PFSK-1 (cell line): ENCODE data around the gene DYNC1H1.

Experiments used
- FOXP2 ChIP-seq: optimal IDR thresholded peaks from 2 replicates; pipeline ENCODE3; 2011; ENCODE audit warnings: borderline replicate concordance, control low read depth, inconsistent platforms; ENCODE audit not compliant: insufficient read depth; ENCODE audit errors: extremely low read length, extremely low read depth
- POLR2AphosphoS5 ChIP-seq: IDR thresholded peaks from 2 replicates; pipeline ENCODE4 v1.6.1; 2012; ENCODE audit warnings: low read depth, mild to moderate bottlenecking, control low read depth, low read length, moderate library complexity
- SIN3A ChIP-seq: IDR thresholded peaks from 2 replicates; pipeline ENCODE4 v1.6.1; 2012; ENCODE audit warnings: mild to moderate bottlenecking, low read length, moderate library complexity, borderline replicate concordance; ENCODE audit not compliant: insufficient read depth
- TAF1 ChIP-seq: IDR thresholded peaks from 2 replicates; pipeline ENCODE4 v1.6.1; 2012; ENCODE audit warnings: low read length, control low read depth, borderline replicate concordance; ENCODE audit not compliant: insufficient read depth
- TF ChIP-seq, protein P1 (sequence below), 2 experiments: IDR thresholded peaks; 2 replicates each; pipeline versions ENCODE4 v1.6.1 to v1.8.0; 2011 to 2012; ENCODE audit warnings: low read depth in 2 of 2, low read length in 2 of 2, control low read depth in 1 of 2, inconsistent platforms in 1 of 2, mild to moderate bottlenecking in 1 of 2, moderate library complexity in 1 of 2; ENCODE audit not compliant: insufficient read depth in 1 of 2

The DYNC1H1 gene

DNA sequence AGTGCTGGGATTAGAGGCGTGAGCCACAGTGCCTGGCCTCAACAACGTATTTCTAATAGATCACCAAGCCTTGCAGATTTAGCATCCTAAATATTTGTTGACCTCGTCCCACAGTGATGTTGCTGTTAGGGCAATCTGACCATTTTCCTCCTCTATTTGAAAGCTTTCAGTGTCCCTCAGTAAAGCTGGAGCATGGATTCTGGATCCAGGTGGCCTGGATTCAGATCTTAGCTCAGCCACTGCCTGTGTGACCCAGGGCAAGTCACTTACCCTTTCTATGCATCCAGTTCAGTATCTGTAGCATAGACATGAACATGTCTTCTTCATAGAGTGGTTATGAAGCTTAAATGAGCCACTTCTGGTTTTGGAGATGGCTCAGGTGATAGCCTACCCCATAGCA, 126.3 kb downstream of the DYNC1H1 start:
- no peak for TF ChIP-seq POLR2AphosphoS5
- no peak for TF ChIP-seq SIN3A
- TF ChIP-seq, protein P1, sequence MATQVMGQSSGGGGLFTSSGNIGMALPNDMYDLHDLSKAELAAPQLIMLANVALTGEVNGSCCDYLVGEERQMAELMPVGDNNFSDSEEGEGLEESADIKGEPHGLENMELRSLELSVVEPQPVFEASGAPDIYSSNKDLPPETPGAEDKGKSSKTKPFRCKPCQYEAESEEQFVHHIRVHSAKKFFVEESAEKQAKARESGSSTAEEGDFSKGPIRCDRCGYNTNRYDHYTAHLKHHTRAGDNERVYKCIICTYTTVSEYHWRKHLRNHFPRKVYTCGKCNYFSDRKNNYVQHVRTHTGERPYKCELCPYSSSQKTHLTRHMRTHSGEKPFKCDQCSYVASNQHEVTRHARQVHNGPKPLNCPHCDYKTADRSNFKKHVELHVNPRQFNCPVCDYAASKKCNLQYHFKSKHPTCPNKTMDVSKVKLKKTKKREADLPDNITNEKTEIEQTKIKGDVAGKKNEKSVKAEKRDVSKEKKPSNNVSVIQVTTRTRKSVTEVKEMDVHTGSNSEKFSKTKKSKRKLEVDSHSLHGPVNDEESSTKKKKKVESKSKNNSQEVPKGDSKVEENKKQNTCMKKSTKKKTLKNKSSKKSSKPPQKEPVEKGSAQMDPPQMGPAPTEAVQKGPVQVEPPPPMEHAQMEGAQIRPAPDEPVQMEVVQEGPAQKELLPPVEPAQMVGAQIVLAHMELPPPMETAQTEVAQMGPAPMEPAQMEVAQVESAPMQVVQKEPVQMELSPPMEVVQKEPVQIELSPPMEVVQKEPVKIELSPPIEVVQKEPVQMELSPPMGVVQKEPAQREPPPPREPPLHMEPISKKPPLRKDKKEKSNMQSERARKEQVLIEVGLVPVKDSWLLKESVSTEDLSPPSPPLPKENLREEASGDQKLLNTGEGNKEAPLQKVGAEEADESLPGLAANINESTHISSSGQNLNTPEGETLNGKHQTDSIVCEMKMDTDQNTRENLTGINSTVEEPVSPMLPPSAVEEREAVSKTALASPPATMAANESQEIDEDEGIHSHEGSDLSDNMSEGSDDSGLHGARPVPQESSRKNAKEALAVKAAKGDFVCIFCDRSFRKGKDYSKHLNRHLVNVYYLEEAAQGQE (IDR thresholded peaks at IDR 0.05; ENCODE audit: insufficient read depth in 1 of 2, low read depth in 2 of 2, low read length in 2 of 2) = no peak

DNA sequence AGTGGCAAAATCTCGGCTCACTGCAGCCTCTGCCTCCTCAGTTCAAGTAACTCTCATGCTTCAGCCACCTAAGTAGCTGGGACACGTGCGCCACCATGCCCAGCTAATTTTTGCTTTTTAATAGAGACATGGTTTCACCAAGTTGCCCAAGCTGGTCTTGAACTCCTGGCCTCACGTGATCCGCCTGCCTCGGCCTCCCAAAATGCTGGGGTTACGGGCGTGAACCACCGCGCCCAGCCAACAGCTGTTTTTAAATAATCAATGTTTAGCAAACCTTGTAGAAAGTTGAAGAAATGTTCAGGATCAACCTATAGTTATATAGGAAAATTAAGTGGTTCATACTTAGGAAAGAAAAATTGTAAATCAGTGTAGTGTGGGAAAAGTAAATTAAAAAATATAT, 128.4 kb downstream of the DYNC1H1 start:
- TF ChIP-seq FOXP2 (no peak), TAF1 (no peak), SIN3A (no peak), POLR2AphosphoS5 (no peak)
- TF ChIP-seq, protein P1 (IDR thresholded peaks at IDR 0.05; ENCODE audit: insufficient read depth in 1 of 2, low read depth in 2 of 2, low read length in 2 of 2) = no peak

DNA sequence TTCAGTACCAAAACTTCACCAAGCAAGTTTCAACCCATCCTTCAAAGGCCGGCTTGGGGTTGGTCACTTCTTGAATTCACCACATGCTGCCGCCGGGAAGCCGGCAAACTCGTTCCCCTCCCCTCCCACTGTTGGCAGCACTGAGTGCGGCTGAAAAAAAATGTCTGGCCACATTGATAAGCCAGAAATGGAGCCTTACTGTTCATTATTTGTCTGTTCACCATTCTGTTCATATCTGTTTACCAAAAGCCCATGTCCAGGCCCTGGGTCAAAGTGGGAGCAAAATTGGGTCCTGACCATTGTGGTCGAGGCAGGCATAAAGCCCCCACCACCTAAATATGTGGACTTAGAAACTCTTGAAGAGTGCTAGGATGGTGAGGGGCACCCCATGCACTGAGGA, 129.7 kb downstream of the DYNC1H1 start:
- no peak for TF ChIP-seq POLR2AphosphoS5
- TF ChIP-seq TAF1 = no peak
- TF ChIP-seq FOXP2 = no peak
- TF ChIP-seq, protein P1 (IDR thresholded peaks at IDR 0.05; ENCODE audit: insufficient read depth in 1 of 2, low read depth in 2 of 2, low read length in 2 of 2) = no peak
- TF ChIP-seq SIN3A = no peak

DNA sequence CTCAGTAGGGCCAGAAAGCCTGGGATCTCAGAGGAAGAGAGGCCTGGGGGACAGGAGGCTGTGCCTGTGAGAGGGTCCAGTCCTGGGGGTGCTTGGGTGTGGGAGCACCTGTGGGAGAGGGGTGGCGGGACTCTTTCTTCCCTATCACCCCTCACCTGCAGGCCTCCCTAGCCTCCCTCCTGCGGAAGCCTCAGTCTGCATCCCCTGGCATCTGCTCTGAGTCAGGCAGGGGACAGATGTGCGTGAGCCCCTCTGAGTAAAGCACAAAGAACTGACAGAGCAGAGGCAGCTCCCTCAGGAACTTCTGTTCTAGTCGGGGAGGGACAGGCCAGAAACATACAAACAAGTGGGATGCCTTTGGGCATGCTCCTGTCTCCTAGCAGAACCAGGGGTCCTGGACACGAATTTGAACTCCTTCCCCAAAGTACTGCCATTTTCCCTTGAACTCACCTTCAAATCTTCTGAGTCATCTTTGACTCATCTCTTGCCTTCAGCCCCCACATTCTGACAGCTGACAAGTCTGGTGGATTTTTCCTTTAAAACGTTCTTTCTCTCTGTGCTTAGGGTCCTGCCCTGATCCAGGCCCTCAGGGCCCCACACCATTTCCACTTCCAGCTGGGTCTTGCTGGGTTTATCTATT, 131.0 kb downstream of the DYNC1H1 start:
- TF ChIP-seq, protein P1 (IDR thresholded peaks at IDR 0.05; ENCODE audit: insufficient read depth in 1 of 2, low read depth in 2 of 2, low read length in 2 of 2) = no peak
- TF ChIP-seq FOXP2 (no peak), SIN3A (no peak), POLR2AphosphoS5 (no peak)
